A549 (cell line): ENCODE measurements around the gene CRYBA1. TPM values are rescaled to one million over a fixed set of nuclear protein-coding genes. Genes with fewer than 3 reads are reported as not detected.

Experiments
- ATAC-seq, 2 experiments: fragments of 200-7000 bp in 1 of 2; fragments of >200 bp in 1 of 2; cut with Nextera tagmentation in 1 of 2; cut with Tn5 transposase in 1 of 2; 3 replicates each; pipeline versions ENCODE4 v1.8.0 to v1.9.1; 2018 to 2020; ENCODE audit warnings: mild to moderate bottlenecking in 1 of 2, moderate library complexity in 1 of 2
- CTCF ChIA-PET: fragments of 300-600 bp; sonication (Branson Sonifier 250); formaldehyde crosslinking; extraction: SDS; loops from one replicate; lab custom pipeline; 2021; ENCODE audit warnings: antibody characterized with exemption, inconsistent platforms; lab: Yijun Ruan, JAX
- POLR2A ChIA-PET: fragments of 350-600 bp; formaldehyde crosslinking; extraction: SDS; loops from one replicate; lab custom pipeline; 2021; ENCODE audit warnings: antibody characterized with exemption, inconsistent platforms; lab: Yijun Ruan, JAX
- DNase-seq, 2 experiments: peaks; one replicate each; pipeline versions ENCODE4 v3.0.0 to v3.0.0-alpha.2; 2011 to 2016; ENCODE audit warnings: low read depth in 1 of 2, low spot score in 1 of 2
- FAIRE-seq: peaks from 2 replicates; lab custom pipeline; 2011; peaks lifted over from hg19 to GRCh38; lab: Jason Lieb, UNC
- H3K27ac ChIP-seq, 2 experiments: fragments of >200 bp; sonication (Bioruptor Twin); formaldehyde crosslinking; 3 replicates each; pipeline ENCODE4 v1.5.1; 2016 to 2017
- H3K4me1 ChIP-seq: fragments of >200 bp; sonication (Bioruptor Twin); formaldehyde crosslinking; 3 replicates; pipeline ENCODE4 v1.6.1; 2016
- H3K4me2 ChIP-seq: fragments of >200 bp; sonication (Bioruptor Twin); formaldehyde crosslinking; 3 replicates; pipeline ENCODE4 v1.6.1; 2016
- H3K4me3 ChIP-seq: fragments of >200 bp; sonication (Bioruptor Twin); formaldehyde crosslinking; 3 replicates; pipeline ENCODE4 v1.5.1; 2016
- H3K9me3 ChIP-seq: fragments of >200 bp; sonication (Bioruptor Twin); formaldehyde crosslinking; 3 replicates; pipeline ENCODE4 v1.6.1; 2016
- BHLHE40 ChIP-seq: IDR thresholded peaks from 2 replicates; pipeline ENCODE4 v1.6.1; 2012; ENCODE audit warnings: low read depth, low read length, inconsistent platforms
- CHD4 ChIP-seq: fragments of 200-600 bp; sonication (generic); IDR thresholded peaks from 2 replicates; pipeline ENCODE4 v1.6.1; 2016; ENCODE audit warnings: antibody characterized with exemption, mild to moderate bottlenecking, borderline replicate concordance
- CTCF ChIP-seq: fragments of >200 bp; sonication (Bioruptor Twin); formaldehyde crosslinking; IDR thresholded peaks from 3 replicates; pipeline ENCODE4 v1.5.1; 2016
- FOSL2 ChIP-seq, 2 experiments: fragments of 450-650 bp in 1 of 2; fragments of >200 bp in 1 of 2; sonication (Bioruptor Twin) in 1 of 2; formaldehyde crosslinking; IDR thresholded peaks; 2 replicates each; pipeline versions ENCODE4 v1.5.0 to v1.6.1; 2016 to 2020; ENCODE audit warnings: mild to moderate bottlenecking in 1 of 2, moderate library complexity in 1 of 2
- HDAC2 ChIP-seq: fragments of 200-600 bp; sonication (generic); IDR thresholded peaks from 2 replicates; pipeline ENCODE4 v1.6.1; 2016
- HOXA7 ChIP-seq: fragments of 250-450 bp; sonication (Bioruptor Pico); IDR thresholded peaks from 2 replicates; pipeline ENCODE4 v1.5.0; 2020; ENCODE audit warnings: mild to moderate bottlenecking, moderate library complexity
- KDM1A ChIP-seq: fragments of 200-600 bp; sonication (generic); IDR thresholded peaks from 2 replicates; pipeline ENCODE4 v1.6.1; 2016; ENCODE audit warnings: low read depth, mild to moderate bottlenecking
- KDM5A ChIP-seq: fragments of 200-600 bp; sonication (generic); IDR thresholded peaks from 2 replicates; pipeline ENCODE4 v1.6.1; 2016; ENCODE audit warnings: antibody characterized with exemption, mild to moderate bottlenecking
- MAX ChIP-seq: IDR thresholded peaks from 2 replicates; pipeline ENCODE4 v1.6.1; 2012
- MAZ ChIP-seq: fragments of 150-350 bp; IDR thresholded peaks from 2 replicates; pipeline ENCODE4 v1.6.1; 2014; ENCODE audit warnings: antibody characterized with exemption, low read depth, low read length, borderline replicate concordance
- RAD21 ChIP-seq, 2 experiments: fragments of >200 bp in 1 of 2; sonication (Bioruptor Twin) in 1 of 2; formaldehyde crosslinking in 1 of 2; IDR thresholded peaks in 1 of 2; conservative IDR thresholded peaks in 1 of 2; 2 replicates in 1 of 2; 3 replicates in 1 of 2; pipeline ENCODE4 v1.6.1; 2012 to 2018; ENCODE audit warnings: inconsistent platforms in 1 of 2
- RCOR1 ChIP-seq: fragments of 150-350 bp; IDR thresholded peaks from 2 replicates; pipeline ENCODE4 v1.6.1; 2014; ENCODE audit warnings: antibody characterized with exemption, low read length, low read depth
- SMC3 ChIP-seq: fragments of >200 bp; sonication (Bioruptor Twin); formaldehyde crosslinking; IDR thresholded peaks from 3 replicates; pipeline ENCODE4 v1.6.1; 2018; ENCODE audit warnings: inconsistent platforms
- WGBS: methylation state at CpG from one replicate; pipeline ENCODE4 v1.1.6; 2017; ENCODE audit errors: missing lambda C conversion rate; 5-methylcytosine and 5-hydroxymethylcytosine counted together
- polyA plus RNA-seq, 4 experiments: library from polyadenylated mRNA; depleted of rRNA in 3 of 4; stranded (reverse); fragments of >200 nt; fragmentation: RNase III in 1 of 4; extraction: RNeasy Plus Mini Kit Qiagen cat#74134 plus additional on column Dnase treatment in 1 of 4; gene quantifications; 2 replicates in 3 of 4; 3 replicates in 1 of 4; pipeline ENCODE4 v1.2.3, GENCODE V29; 2011 to 2017

CRYBA1 gene
- polyA plus RNA-seq, 2 of the 4 experiments (the other 2 are of a cell fraction), result 0.10 to 0.12 TPM

GRCh38 chr17:29242051-29242450 lies 4.6 kb upstream of the CRYBA1 start:
- H3K4me2 ChIP-seq, result peak overlapping the region; percentile 74
- WGBS, result 89% methylated on average over 1 of the region's 1 CpG

GRCh38 chr17:29242790-29243189 lies 3.9 kb upstream of the CRYBA1 start:
- H3K9me3 ChIP-seq, result no peaks in the 10 kb centered on the region
- 91% methylated on average over 6 of the region's 6 CpGs for WGBS
- no peak overlapping the region for H3K4me3 ChIP-seq
- no peak for TF ChIP-seq CTCF
- no peak for TF ChIP-seq KDM1A
- no peak for TF ChIP-seq RCOR1
- no peak for TF ChIP-seq BHLHE40
- no peak for TF ChIP-seq MAZ
- TF ChIP-seq KDM5A, result no peak
- TF ChIP-seq, all 56 proteins: peak for 0
- ChIA-PET CTCF (interaction anchor here (1.1 to 7.8 kb wide), 13 partner anchors 7 to 126 kb away, joined by 3 to 99 read pairs (median 11); partner anchors contain the start of gene NUFIP2), POLR2A (interaction anchor here (1.0 kb wide), 1 partner anchor 9 kb away, joined by 3 read pairs; no protein-coding TSS in a partner anchor)
- H3K4me1 ChIP-seq, result peaks cover 43% of the 10 kb centered on the region
- H3K4me2 ChIP-seq, result no peak overlapping the region
- DNase-seq (no peak), FAIRE-seq (no peak), ATAC-seq (no peak)
- peak overlapping the region; percentile 2 to 93; a peak in 4 of 6 replicates for H3K27ac ChIP-seq

More at GRCh38 chr17:29242051-29242450, 4.6 kb upstream of the CRYBA1 start:
- CTCF ChIA-PET, result interaction anchor here (0.8 to 7.8 kb wide), 14 partner anchors 8 to 125 kb away, joined by 3 to 99 read pairs (median 10); partner anchors contain the start of gene NUFIP2
- DNase-seq (no peak), ATAC-seq (no peak), FAIRE-seq (peak; percentile 76)
- Histone ChIP-seq H3K27ac (peak overlapping the region; percentile 93), H3K4me1 (peaks cover 49% of the 10 kb centered on the region), H3K4me3 (no peak overlapping the region), H3K9me3 (no peaks in the 10 kb centered on the region)
- peak; percentile 89 for TF ChIP-seq KDM1A
- peak; percentile 74; the same call in 1 of the 2 replicates for TF ChIP-seq CHD4
- peak; percentile 79; the same call in 1 of the 2 replicates for TF ChIP-seq HDAC2
- TF ChIP-seq HOXA7, result no peak
- TF ChIP-seq, all 56 proteins: peak for 3
- POLR2A ChIA-PET, result interaction anchor here (2.1 kb wide), 1 partner anchor 52 kb away, joined by 17 read pairs; the partner anchor contains the start of gene NUFIP2

- FAIRE-seq, result peak; percentile 99
- 20% methylated on average over 4 of the region's 4 CpGs for WGBS
- peaks cover 33% of the 10 kb centered on the region for H3K4me1 ChIP-seq
- no peaks in the 10 kb centered on the region for H3K9me3 ChIP-seq
- H3K4me3 ChIP-seq, result no peak overlapping the region
- ATAC-seq, result peak; percentile 64 to 72
- H3K27ac ChIP-seq, result peak overlapping the region; percentile 2 to 93; a peak in 5 of 6 replicates
- peak; percentile 78 to 83 for DNase-seq
- TF ChIP-seq RAD21 (conservative IDR thresholded peaks at IDR 0.05 in 1 of 2, IDR thresholded peaks at IDR 0.05 in 1 of 2), result peak; percentile 66 to 68
- TF ChIP-seq MAX, result peak; percentile 58; the same call in 1 of the 2 replicates
- TF ChIP-seq CTCF, result peak; percentile 66
- peak; percentile 70 for TF ChIP-seq SMC3
- TF ChIP-seq HDAC2, result no peak
- no peak for TF ChIP-seq FOSL2 (IDR thresholded peaks at IDR 0.05)
- TF ChIP-seq FOSL2 (CRISPR knock-in tag; IDR thresholded peaks at IDR 0.05), result no peak
- CTCF ChIA-PET, result interaction anchor here (1.0 to 7.8 kb wide), 15 partner anchors 6 to 132 kb away, joined by 3 to 99 read pairs (median 10); no protein-coding TSS in a partner anchor
- POLR2A ChIA-PET, result interaction anchor here (0.5 to 1.2 kb wide), 3 partner anchors 8 to 48 kb away, joined by 3 to 5 read pairs (median 3); no protein-coding TSS in a partner anchor
- H3K4me2 ChIP-seq, result peak overlapping the region; percentile 26; the same call in 2 of the 3 replicates
Observed at GRCh38 chr17:29243792-29244191, 2.9 kb upstream of the CRYBA1 start.
